Measurements from ENCODE around the gene PADI2.

Gene PADI2

DNA sequence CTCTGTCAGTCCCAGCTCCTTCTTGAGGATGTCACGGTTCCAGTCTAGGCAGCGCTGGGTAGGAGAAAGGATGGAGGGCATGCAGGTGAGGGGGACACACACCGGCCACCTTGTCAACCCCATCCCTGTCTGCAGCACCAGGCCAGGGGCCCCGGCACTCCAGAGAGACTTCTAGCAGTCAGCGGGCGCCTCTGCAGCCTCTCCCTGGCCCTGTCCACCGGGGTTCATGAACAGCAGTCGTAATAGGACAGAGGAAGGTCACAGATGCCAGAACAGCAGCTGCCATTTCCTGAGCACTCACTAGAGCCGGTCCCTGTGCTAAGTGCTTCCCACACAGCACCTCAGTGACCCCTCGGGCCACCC lies 49.1 kb downstream of the PADI2 start:
- TF ChIP-seq, protein P1, sequence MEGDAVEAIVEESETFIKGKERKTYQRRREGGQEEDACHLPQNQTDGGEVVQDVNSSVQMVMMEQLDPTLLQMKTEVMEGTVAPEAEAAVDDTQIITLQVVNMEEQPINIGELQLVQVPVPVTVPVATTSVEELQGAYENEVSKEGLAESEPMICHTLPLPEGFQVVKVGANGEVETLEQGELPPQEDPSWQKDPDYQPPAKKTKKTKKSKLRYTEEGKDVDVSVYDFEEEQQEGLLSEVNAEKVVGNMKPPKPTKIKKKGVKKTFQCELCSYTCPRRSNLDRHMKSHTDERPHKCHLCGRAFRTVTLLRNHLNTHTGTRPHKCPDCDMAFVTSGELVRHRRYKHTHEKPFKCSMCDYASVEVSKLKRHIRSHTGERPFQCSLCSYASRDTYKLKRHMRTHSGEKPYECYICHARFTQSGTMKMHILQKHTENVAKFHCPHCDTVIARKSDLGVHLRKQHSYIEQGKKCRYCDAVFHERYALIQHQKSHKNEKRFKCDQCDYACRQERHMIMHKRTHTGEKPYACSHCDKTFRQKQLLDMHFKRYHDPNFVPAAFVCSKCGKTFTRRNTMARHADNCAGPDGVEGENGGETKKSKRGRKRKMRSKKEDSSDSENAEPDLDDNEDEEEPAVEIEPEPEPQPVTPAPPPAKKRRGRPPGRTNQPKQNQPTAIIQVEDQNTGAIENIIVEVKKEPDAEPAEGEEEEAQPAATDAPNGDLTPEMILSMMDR (IDR thresholded peaks at IDR 0.05; ENCODE audit: insufficient read depth, low read depth, low read length, missing control alignments) = no peak
- no peak for DNase-seq (ENCODE audit: low read depth)
- no peak overlapping the region for H3K4me3 ChIP-seq (ENCODE audit: low read length)

DNA sequence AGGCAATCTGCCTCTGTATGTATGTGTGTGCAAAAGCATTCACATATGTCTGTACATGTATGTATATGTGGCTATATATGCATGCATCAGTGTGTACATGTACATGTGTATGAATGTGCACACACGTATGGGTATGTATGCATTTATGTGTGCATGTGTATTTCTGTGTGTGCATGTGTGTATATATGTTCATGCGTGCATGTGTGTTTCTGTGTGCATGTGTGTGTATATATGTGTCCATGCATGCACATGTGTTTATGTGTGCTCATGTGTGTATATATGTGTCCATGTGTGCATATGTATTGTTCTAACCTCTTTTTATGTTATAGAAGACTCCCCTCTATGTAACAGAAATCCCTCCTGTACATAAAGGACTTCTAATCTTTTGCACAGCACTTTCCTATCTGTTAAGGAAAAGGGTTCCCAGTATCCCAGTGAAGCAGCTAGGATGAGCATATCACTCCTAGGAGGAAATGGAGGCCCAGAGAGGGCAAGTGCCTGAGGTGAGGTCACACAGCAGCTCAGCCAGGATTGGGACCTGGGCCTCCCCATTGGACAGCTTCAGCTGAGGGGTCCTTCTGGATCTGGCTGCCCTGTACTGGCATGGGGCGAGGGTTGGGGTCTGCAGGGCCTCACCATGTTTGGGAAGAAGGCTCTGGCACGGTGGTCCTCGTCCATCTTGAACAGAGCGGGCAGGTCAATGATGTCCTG lies 49.6 kb downstream of the PADI2 start:
- TF ChIP-seq, protein P1 (IDR thresholded peaks at IDR 0.05; ENCODE audit: insufficient read depth, low read depth, low read length, missing control alignments) = no peak
- no peak for DNase-seq (ENCODE audit: low read depth)
- H3K4me3 ChIP-seq (ENCODE audit: low read length) = no peak overlapping the region

GRCh38 chr1:17068789-17069188 lies 50.5 kb downstream of the PADI2 start:
- TF ChIP-seq, protein P1 (IDR thresholded peaks at IDR 0.05; ENCODE audit: insufficient read depth, low read depth, low read length, missing control alignments) = no peak
- DNase-seq (ENCODE audit: low read depth) = no peak

DNA sequence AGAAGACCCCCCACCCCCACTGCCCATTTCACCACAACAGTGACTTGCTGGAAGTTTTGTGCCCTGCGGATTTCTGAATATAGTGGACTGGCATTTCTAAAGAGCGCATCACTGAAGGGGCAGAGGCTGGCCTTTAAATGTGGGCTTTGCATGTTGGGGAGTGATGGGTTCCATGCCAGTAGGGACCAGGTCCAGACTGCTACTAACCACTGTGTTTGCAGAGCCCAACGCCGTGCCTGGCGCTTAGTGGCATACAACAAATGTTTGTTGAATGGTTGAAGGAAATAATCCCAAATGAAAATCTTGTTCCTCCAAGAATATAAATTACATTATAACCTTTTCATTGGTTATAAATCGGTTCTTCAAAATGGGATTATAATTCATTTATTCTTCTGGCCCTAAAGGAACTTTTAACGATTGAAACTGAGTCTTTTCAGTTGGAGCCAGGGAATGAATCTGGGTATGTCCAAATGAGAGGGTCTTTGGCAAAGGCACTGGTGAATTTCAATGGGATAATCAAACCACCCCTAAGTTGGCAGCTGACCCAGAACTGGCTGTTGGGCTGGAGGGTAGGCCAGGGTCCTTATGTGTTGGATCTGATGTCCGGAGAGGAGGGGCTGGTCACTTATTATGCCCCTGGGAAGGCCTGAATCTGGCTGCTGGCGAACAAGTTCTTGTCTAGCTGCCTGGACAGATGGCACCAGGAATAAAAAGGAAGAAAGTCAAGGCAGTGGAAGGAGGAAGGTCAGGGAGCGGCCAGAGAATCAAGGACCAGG lies 51.6 kb downstream of the PADI2 start:
- no peak for DNase-seq (ENCODE audit: low read depth)
- TF ChIP-seq, protein P1 (IDR thresholded peaks at IDR 0.05; ENCODE audit: insufficient read depth, low read depth, low read length, missing control alignments) = no peak

More at GRCh38 chr1:17068789-17069188, 50.5 kb downstream of the PADI2 start:
- H3K4me3 ChIP-seq (ENCODE audit: low read length) = no peak overlapping the region

GRCh38 chr1:17067069-17067426 lies 52.2 kb downstream of the PADI2 start:
- TF ChIP-seq, protein P1 (IDR thresholded peaks at IDR 0.05; ENCODE audit: insufficient read depth, low read depth, low read length, missing control alignments) = no peak
- no peak overlapping the region for H3K4me3 ChIP-seq (ENCODE audit: low read length)
- no peak for DNase-seq (ENCODE audit: low read depth)

More for the DNA sequence above, 51.6 kb downstream of the PADI2 start:
- H3K4me3 ChIP-seq (ENCODE audit: low read length) = no peak overlapping the region

DNA sequence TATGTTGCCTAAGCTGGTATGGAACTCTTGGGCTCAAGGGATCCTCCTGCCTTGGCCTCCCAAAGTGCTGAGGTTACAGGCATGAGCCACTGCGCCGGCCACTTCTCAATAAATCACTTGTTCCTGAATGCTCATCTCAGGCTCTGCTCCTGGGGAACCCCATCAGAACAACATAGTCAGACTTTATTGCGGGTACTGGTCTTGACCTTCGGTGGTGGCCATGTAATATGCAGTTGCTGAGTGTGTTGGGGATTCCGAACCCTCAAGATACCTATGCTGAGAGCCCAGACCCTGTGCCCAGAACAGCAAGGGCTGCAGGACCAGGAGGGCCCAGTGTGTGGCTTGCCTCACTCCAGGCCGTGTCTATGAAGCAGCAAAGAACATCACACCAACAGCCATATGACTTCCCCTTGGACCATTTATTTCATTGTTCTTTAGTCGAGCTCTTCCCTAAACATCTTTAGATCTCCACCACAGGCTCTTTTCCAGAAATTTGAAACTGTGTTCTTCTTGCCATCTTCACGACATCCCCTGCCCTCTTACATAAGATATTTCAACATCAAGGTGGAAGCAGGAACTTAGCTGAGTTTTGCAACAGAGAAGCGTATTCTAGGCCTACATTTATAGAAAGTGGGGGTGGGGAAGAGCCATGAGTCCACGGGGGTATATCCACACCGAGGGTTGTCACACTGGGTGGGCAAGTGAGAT lies 52.7 kb downstream of the PADI2 start:
- no peak for DNase-seq (ENCODE audit: low read depth)
- no peak overlapping the region for H3K4me3 ChIP-seq (ENCODE audit: low read length)
- TF ChIP-seq, protein P1 (IDR thresholded peaks at IDR 0.05; ENCODE audit: insufficient read depth, low read depth, low read length, missing control alignments) = no peak
